ENCODE results near the gene JARID2.

JARID2 gene

DNA sequence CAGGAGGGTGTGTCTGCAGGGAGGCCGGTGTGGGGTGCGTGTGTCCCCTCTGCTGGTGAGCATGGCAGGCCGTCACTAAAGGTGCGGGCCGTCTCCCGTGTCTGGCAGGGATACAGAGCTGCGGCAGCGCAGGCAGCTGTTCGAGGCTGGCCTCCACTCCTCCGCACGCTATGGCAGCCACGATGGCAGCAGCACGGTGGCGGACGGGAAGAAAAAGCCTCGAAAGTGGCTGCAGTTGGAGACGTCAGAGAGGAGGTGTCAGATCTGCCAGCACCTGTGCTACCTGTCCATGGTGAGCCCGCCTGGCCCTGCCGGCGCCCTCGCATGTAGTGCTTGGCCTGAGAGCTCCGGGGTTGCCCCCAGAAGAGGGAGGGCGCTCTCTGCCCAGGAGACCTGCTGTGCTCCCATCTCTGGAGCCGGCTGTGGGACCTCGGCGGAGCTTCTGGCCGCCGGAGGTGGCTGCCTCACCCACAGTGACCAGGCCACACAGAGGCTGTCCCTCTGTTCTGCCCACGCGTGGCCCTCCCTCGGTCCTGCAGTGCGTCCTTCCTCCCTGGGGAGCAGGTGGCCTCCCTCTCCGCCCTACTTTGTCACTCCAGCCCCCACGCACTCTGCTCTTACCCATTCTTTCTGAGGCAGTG, 267.4 kb downstream of the JARID2 start:
- Histone ChIP-seq H3K9ac (ENCODE audit: low read depth in 1 of 2, low read length in 2 of 2) (no peak overlapping the region), H3K27ac (ENCODE audit: low read depth in 2 of 2, low read length in 2 of 2) (no peak overlapping the region), H3K9me3 (ENCODE audit: control insufficient read depth in 2 of 2, low read length in 2 of 2) (no peaks in the 10 kb centered on the region), H3K4me1 (ENCODE audit: control insufficient read depth in 2 of 2, insufficient read depth in 2 of 2, low read length in 2 of 2) (no peaks in the 10 kb centered on the region), H3K36me3 (ENCODE audit: control insufficient read depth in 2 of 2, insufficient read depth in 2 of 2, low read length in 2 of 2) (peaks cover 45 to 62% of the 10 kb centered on the region in 2 donors), H3K27me3 (ENCODE audit: control insufficient read depth in 2 of 2, insufficient read depth in 2 of 2, low read length in 2 of 2) (no peaks in the 10 kb centered on the region), H3K4me3 (ENCODE audit: low read length in 2 of 2) (no peak overlapping the region)

DNA sequence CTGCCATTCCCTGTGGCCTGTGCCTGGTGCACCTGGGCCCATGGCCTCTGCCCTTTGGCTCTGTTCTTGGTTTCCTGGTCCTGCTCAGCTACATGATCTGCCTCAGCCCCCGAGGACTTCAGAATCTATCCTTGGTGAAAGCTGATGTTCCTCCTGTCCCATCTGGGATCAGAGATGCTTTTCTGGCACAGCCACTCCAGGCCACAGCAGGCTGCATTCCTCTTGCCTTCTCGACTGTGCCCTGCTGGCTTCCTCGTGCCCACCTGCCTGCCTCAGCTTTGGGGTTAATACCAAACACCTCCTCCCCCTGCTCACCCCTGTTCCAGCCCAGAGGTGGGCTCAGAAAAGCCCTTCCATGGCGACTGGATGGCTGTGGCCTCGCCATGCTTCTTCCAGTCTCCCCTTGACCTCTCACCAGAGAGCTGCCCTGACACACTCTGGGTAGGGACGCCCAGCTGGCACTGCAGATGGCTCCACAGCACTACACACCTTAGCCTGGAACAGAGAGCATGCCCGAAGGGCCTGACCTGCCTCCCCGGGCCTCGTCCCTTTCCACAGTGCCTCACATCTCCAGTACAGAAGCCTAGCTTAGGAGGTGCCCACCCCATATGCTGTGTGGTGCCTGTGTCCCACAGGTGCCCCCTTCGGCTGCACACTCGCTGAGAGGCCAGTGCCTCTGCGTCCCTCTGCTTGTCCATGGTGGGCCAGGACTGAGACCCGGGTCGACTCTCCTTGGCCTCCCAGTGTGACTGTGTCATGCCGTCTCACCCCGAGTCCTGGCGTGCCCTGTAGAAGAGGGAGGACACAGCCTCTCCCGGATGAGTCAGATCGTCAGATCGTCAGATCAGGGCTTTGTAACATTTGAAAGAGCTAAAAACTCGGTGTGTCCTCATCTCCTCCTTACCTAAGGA, 268.2 kb downstream of the JARID2 start:
- H3K27me3 ChIP-seq (ENCODE audit: control insufficient read depth in 2 of 2, insufficient read depth in 2 of 2, low read length in 2 of 2): no peaks in the 10 kb centered on the region
- H3K4me1 ChIP-seq (ENCODE audit: control insufficient read depth in 2 of 2, insufficient read depth in 2 of 2, low read length in 2 of 2): no peaks in the 10 kb centered on the region
- H3K9ac ChIP-seq (ENCODE audit: low read depth in 1 of 2, low read length in 2 of 2): no peak overlapping the region
- H3K9me3 ChIP-seq (ENCODE audit: control insufficient read depth in 2 of 2, low read length in 2 of 2): no peaks in the 10 kb centered on the region
- H3K36me3 ChIP-seq (ENCODE audit: control insufficient read depth in 2 of 2, insufficient read depth in 2 of 2, low read length in 2 of 2): peaks cover 49 to 60% of the 10 kb centered on the region in 2 donors
- no peak overlapping the region for H3K27ac ChIP-seq (ENCODE audit: low read depth in 2 of 2, low read length in 2 of 2)
- H3K4me3 ChIP-seq (ENCODE audit: low read length in 2 of 2): no peak overlapping the region

DNA sequence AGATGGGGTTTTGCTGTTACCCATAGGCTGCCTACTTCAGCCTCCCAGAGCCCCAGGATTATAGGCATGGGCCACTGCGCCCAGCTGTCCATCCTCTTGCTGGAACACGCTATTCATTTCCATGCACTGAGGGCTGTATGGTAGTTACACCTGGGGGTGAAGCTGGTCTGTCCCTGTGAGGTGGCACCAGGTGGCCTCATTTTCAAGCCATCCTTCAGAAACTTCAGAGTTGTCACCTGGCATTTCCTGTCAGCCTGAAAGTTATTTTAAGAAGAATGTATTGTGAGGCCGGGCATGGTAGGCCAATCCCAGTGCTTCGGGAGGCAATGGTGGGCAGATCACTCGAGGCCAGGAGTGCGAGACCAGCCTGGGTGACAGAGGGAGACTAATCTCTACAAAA, 269.4 kb downstream of the JARID2 start:
- Histone ChIP-seq H3K9ac (ENCODE audit: low read depth in 1 of 2, low read length in 2 of 2) (no peak overlapping the region), H3K36me3 (ENCODE audit: control insufficient read depth in 2 of 2, insufficient read depth in 2 of 2, low read length in 2 of 2) (peaks cover 51 to 62% of the 10 kb centered on the region in 2 donors), H3K4me1 (ENCODE audit: control insufficient read depth in 2 of 2, insufficient read depth in 2 of 2, low read length in 2 of 2) (no peaks in the 10 kb centered on the region), H3K27ac (ENCODE audit: low read depth in 2 of 2, low read length in 2 of 2) (no peak overlapping the region), H3K9me3 (ENCODE audit: control insufficient read depth in 2 of 2, low read length in 2 of 2) (no peaks in the 10 kb centered on the region), H3K4me3 (ENCODE audit: low read length in 2 of 2) (no peak overlapping the region), H3K27me3 (ENCODE audit: control insufficient read depth in 2 of 2, insufficient read depth in 2 of 2, low read length in 2 of 2) (no peaks in the 10 kb centered on the region)

DNA sequence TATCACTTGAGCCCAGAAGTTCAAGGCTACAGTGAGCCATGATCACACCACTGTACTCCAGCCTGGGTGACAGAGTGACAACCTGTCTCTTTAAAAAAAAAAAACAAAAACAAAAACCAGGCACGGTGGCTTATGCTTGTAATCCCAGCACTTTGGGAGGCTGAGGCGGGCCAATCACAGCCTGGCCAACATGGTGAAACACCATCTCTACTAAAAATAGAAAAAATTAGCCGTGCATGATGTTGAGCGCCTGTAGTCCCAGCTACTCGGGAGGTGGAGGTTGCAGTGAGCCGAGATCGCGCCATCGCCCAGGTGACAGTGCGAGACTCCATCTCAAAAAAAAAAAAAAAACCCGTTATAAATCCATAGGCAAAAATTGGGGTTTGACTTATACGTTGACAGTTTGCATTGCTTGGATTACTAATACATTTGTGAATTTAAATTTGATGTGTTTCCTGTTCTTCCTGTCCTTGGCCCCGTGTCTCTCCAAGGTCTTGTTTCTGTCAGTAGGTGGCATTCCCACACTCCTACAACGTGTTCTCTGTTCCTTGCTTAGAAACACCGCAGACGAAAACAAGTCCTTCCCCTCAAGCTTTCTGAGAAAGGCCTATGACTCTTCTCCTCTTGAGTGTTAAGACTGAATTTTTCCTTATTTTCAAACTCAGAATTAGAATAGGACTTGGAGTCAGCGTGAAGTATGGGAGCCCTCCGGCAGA, 269.9 kb downstream of the JARID2 start:
- no peaks in the 10 kb centered on the region for H3K27me3 ChIP-seq (ENCODE audit: control insufficient read depth in 2 of 2, insufficient read depth in 2 of 2, low read length in 2 of 2)
- no peak overlapping the region for H3K27ac ChIP-seq (ENCODE audit: low read depth in 2 of 2, low read length in 2 of 2)
- H3K9ac ChIP-seq (ENCODE audit: low read depth in 1 of 2, low read length in 2 of 2): no peak overlapping the region
- no peaks in the 10 kb centered on the region for H3K4me1 ChIP-seq (ENCODE audit: control insufficient read depth in 2 of 2, insufficient read depth in 2 of 2, low read length in 2 of 2)
- H3K9me3 ChIP-seq (ENCODE audit: control insufficient read depth in 2 of 2, low read length in 2 of 2): no peaks in the 10 kb centered on the region
- peaks cover 54 to 65% of the 10 kb centered on the region in 2 donors for H3K36me3 ChIP-seq (ENCODE audit: control insufficient read depth in 2 of 2, insufficient read depth in 2 of 2, low read length in 2 of 2)
- no peak overlapping the region for H3K4me3 ChIP-seq (ENCODE audit: low read length in 2 of 2)

DNA sequence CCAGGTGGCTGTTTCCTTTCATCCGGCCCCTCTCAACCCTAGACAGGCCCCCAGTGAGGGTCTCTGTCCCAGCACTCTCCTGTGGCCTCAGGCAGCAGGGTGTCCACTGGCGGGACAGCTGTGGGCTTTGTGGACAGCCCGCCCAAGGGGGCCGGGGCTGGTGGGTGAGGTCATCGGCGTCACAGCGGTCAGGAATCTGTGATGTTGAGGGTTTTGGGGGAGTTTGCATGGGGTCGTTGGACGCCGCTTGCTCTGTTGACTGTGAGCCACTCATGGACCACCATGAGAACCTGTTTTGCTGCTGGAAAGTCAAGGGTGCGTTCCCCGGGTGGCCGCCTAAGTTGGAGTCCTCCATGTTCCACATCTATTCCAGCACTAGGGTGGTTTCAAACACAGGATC, 270.5 kb downstream of the JARID2 start:
- Histone ChIP-seq H3K9ac (ENCODE audit: low read depth in 1 of 2, low read length in 2 of 2) (no peak overlapping the region), H3K36me3 (ENCODE audit: control insufficient read depth in 2 of 2, insufficient read depth in 2 of 2, low read length in 2 of 2) (peaks cover 50 to 61% of the 10 kb centered on the region in 2 donors), H3K27ac (ENCODE audit: low read depth in 2 of 2, low read length in 2 of 2) (no peak overlapping the region), H3K4me1 (ENCODE audit: control insufficient read depth in 2 of 2, insufficient read depth in 2 of 2, low read length in 2 of 2) (no peaks in the 10 kb centered on the region), H3K9me3 (ENCODE audit: control insufficient read depth in 2 of 2, low read length in 2 of 2) (no peaks in the 10 kb centered on the region), H3K4me3 (ENCODE audit: low read length in 2 of 2) (no peak overlapping the region), H3K27me3 (ENCODE audit: control insufficient read depth in 2 of 2, insufficient read depth in 2 of 2, low read length in 2 of 2) (no peaks in the 10 kb centered on the region)

DNA sequence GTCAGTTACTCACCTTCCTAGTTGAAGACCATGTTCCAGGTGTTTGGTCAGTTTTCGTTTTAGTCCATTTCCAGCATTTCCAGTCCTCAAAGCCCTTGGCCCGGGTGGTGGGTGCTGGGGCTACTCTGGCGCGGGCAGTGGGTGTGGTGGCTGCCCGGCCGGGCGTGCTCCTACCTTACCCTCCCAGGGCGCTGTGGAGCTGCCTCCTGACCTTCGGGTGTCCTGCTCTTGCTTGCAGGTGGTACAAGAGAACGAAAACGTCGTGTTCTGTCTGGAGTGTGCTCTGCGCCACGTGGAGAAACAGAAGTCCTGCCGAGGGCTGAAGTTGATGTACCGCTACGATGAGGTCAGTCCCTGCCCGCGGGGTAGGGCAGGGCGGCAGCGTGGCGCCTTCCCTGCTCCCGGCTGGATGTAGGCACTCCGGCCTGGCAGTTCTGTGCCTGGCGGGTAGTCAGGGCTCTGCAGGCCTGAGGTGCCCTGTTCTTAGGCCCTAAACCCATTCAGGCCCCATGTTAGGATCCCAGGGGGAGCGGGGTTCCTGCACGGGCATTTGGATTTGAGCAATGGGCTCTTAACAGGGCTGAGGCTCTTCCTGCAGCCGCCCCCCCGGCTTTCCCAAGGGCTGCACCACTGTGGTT, 271.2 kb downstream of the JARID2 start:
- no peak overlapping the region for H3K4me3 ChIP-seq (ENCODE audit: low read length in 2 of 2)
- peaks cover 48 to 57% of the 10 kb centered on the region in 2 donors for H3K36me3 ChIP-seq (ENCODE audit: control insufficient read depth in 2 of 2, insufficient read depth in 2 of 2, low read length in 2 of 2)
- H3K9me3 ChIP-seq (ENCODE audit: control insufficient read depth in 2 of 2, low read length in 2 of 2): no peaks in the 10 kb centered on the region
- H3K9ac ChIP-seq (ENCODE audit: low read depth in 1 of 2, low read length in 2 of 2): no peak overlapping the region
- no peak overlapping the region for H3K27ac ChIP-seq (ENCODE audit: low read depth in 2 of 2, low read length in 2 of 2)
- H3K4me1 ChIP-seq (ENCODE audit: control insufficient read depth in 2 of 2, insufficient read depth in 2 of 2, low read length in 2 of 2): peaks cover 0 to 2% of the 10 kb centered on the region in 2 donors
- H3K27me3 ChIP-seq (ENCODE audit: control insufficient read depth in 2 of 2, insufficient read depth in 2 of 2, low read length in 2 of 2): no peaks in the 10 kb centered on the region

DNA sequence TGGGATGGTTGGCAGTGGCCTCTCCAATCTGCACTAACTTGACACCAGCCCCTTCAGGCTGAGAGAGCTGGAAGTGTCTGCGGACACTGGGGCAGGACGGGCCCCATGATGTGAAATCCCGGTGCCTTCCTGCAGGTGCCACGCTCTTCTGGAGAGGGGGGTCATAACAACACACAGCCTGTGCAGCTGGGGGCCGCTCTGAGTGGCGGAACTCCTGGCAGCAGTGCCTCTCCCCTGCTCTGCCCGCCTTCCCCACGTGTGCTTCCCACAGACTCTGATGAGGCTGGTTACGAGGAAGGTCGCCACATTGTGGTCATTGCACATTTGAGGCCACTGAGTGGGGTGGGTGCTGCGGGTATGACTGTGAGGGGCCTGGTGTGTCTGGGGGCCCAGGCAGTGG, 271.7 kb downstream of the JARID2 start:
- H3K27ac ChIP-seq (ENCODE audit: low read depth in 2 of 2, low read length in 2 of 2): no peak overlapping the region
- H3K4me1 ChIP-seq (ENCODE audit: control insufficient read depth in 2 of 2, insufficient read depth in 2 of 2, low read length in 2 of 2): peaks cover 0 to 3% of the 10 kb centered on the region in 2 donors
- H3K9ac ChIP-seq (ENCODE audit: low read depth in 1 of 2, low read length in 2 of 2): no peak overlapping the region
- H3K27me3 ChIP-seq (ENCODE audit: control insufficient read depth in 2 of 2, insufficient read depth in 2 of 2, low read length in 2 of 2): no peaks in the 10 kb centered on the region
- no peak overlapping the region for H3K4me3 ChIP-seq (ENCODE audit: low read length in 2 of 2)
- no peaks in the 10 kb centered on the region for H3K9me3 ChIP-seq (ENCODE audit: control insufficient read depth in 2 of 2, low read length in 2 of 2)
- peaks cover 43 to 59% of the 10 kb centered on the region in 2 donors for H3K36me3 ChIP-seq (ENCODE audit: control insufficient read depth in 2 of 2, insufficient read depth in 2 of 2, low read length in 2 of 2)

DNA sequence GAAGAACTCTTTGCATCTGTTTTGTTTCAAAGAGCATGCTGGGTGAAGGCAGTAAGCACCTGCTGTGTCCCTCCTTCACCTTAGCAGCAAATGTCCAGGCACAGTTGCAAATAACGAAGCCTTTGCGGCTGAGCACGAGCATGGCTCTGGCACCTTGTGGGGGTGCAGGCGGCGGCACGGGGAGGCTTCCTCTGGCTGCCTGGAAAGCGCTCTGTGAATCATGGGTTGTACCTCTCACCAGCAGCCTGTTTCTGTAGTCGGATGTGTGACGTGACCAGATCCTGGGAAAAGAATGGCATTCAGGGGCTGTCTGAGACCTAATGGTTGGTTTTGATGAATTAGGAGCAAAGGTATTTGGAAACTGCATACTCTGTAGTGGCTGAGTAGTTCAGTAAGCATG, 272.2 kb downstream of the JARID2 start:
- Histone ChIP-seq H3K9ac (ENCODE audit: low read depth in 1 of 2, low read length in 2 of 2) (no peak overlapping the region), H3K4me1 (ENCODE audit: control insufficient read depth in 2 of 2, insufficient read depth in 2 of 2, low read length in 2 of 2) (peaks cover 0 to 3% of the 10 kb centered on the region in 2 donors), H3K36me3 (ENCODE audit: control insufficient read depth in 2 of 2, insufficient read depth in 2 of 2, low read length in 2 of 2) (peaks cover 42 to 63% of the 10 kb centered on the region in 2 donors)

DNA sequence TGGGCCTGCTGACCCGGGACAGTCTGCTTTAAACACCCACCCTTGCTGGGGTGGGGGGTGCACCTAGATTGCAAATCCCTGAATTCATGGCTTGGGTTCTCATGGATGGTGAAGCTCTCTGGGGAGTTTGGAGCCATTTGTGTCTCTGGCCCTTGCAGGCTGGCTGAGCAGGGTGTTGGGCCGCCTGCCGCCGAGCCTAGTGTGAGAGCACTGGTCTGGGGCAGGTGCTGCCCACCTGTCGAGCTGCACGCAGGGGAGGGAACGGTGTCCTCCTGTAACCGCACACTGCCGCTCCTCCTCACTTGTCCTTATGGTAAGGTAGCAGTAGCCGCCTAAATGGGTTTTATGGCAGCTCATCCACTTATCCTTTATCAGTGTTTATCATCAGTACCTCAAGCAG, 273.0 kb downstream of the JARID2 start:
- Histone ChIP-seq H3K4me1 (ENCODE audit: control insufficient read depth in 2 of 2, insufficient read depth in 2 of 2, low read length in 2 of 2) (peaks cover 0 to 3% of the 10 kb centered on the region in 2 donors), H3K36me3 (ENCODE audit: control insufficient read depth in 2 of 2, insufficient read depth in 2 of 2, low read length in 2 of 2) (peaks cover 44 to 59% of the 10 kb centered on the region in 2 donors)

More for the DNA sequence above, 272.2 kb downstream of the JARID2 start:
- no peaks in the 10 kb centered on the region for H3K27me3 ChIP-seq (ENCODE audit: control insufficient read depth in 2 of 2, insufficient read depth in 2 of 2, low read length in 2 of 2)
- no peak overlapping the region for H3K27ac ChIP-seq (ENCODE audit: low read depth in 2 of 2, low read length in 2 of 2)
- no peaks in the 10 kb centered on the region for H3K9me3 ChIP-seq (ENCODE audit: control insufficient read depth in 2 of 2, low read length in 2 of 2)
- H3K4me3 ChIP-seq (ENCODE audit: low read length in 2 of 2): no peak overlapping the region

More for the DNA sequence above, 273.0 kb downstream of the JARID2 start:
- no peak overlapping the region for H3K4me3 ChIP-seq (ENCODE audit: low read length in 2 of 2)
- no peaks in the 10 kb centered on the region for H3K9me3 ChIP-seq (ENCODE audit: control insufficient read depth in 2 of 2, low read length in 2 of 2)
- H3K27ac ChIP-seq (ENCODE audit: low read depth in 2 of 2, low read length in 2 of 2): no peak overlapping the region
- no peak overlapping the region for H3K9ac ChIP-seq (ENCODE audit: low read depth in 1 of 2, low read length in 2 of 2)
- H3K27me3 ChIP-seq (ENCODE audit: control insufficient read depth in 2 of 2, insufficient read depth in 2 of 2, low read length in 2 of 2): no peaks in the 10 kb centered on the region
